ENCODE results near the gene TMEM163. TPM values are rescaled to one million over a fixed set of nuclear protein-coding genes. Genes with fewer than 3 reads are reported as not detected.
A peak's percentile ranks its signal among the peaks of the same experiment; 100 is the strongest.

Gene TMEM163
- total and polyA plus RNA-seq, 4 donors, result 5.8 to 46.9 (median 29.8) TPM

GRCh38 chr2:134718023-134718816 lies 580 bp downstream of the TMEM163 start:
- Histone ChIP-seq H3K9me3 (ENCODE audit: control insufficient read depth in 4 of 4, insufficient read depth in 3 of 4, low read length in 3 of 4) (peaks cover 0 to 3% (median 0%) of the 10 kb centered on the region in 4 donors), H3K27ac (ENCODE audit: low read depth in 1 of 2, low read length in 1 of 2) (peak overlapping the region; percentile 12 to 15), H3K9ac (ENCODE audit: insufficient read depth in 1 of 2, low read length in 2 of 2) (no peak overlapping the region), H3K36me3 (ENCODE audit: control insufficient read depth in 4 of 4, insufficient read depth in 4 of 4, low read length in 4 of 4) (no peaks in the 10 kb centered on the region), H3K4me3 (peak overlapping the region; percentile 58), H3K4me1 (ENCODE audit: control insufficient read depth in 5 of 5, insufficient read depth in 5 of 5, low read length in 5 of 5) (peaks cover 0 to 16% (median 0%) of the 10 kb centered on the region in 5 donors), H3K27me3 (ENCODE audit: control insufficient read depth in 3 of 3, insufficient read depth in 3 of 3, low read length in 2 of 3) (peaks cover 10 to 70% (median 42%) of the 10 kb centered on the region in 3 donors)
- no peak for TF ChIP-seq CTCF (IDR thresholded peaks at IDR 0.05; ENCODE audit: control extremely low read depth, extremely low read depth)
- DNase-seq (peak; percentile 12 to 31 (median 27)), ATAC-seq (ENCODE audit: insufficient read depth, low FRiP score) (peak; percentile 39)
- 0 to 1% methylated on average over 64 to 91 of the region's 91 CpGs for WGBS, 2 donors

GRCh38 chr2:134717286-134718022 lies 1.3 kb downstream of the TMEM163 start:
- H3K27me3 ChIP-seq (ENCODE audit: control insufficient read depth in 3 of 3, insufficient read depth in 3 of 3, low read length in 2 of 3), result peaks cover 10 to 66% (median 42%) of the 10 kb centered on the region in 3 donors
- H3K9ac ChIP-seq (ENCODE audit: insufficient read depth in 1 of 2, low read length in 2 of 2), result no peak overlapping the region
- peak overlapping the region in 1 of 2 donors; percentile 15 for H3K27ac ChIP-seq (ENCODE audit: low read depth in 1 of 2, low read length in 1 of 2)
- 22 to 33% methylated on average over 24 of the region's 24 CpGs for WGBS, 2 donors
- no peaks in the 10 kb centered on the region for H3K36me3 ChIP-seq (ENCODE audit: control insufficient read depth in 4 of 4, insufficient read depth in 4 of 4, low read length in 4 of 4)
- H3K9me3 ChIP-seq (ENCODE audit: control insufficient read depth in 4 of 4, insufficient read depth in 3 of 4, low read length in 3 of 4), result peaks cover 0 to 3% (median 0%) of the 10 kb centered on the region in 4 donors
- DNase-seq (peak in 1 of 3 donors; percentile 4), ATAC-seq (ENCODE audit: insufficient read depth, low FRiP score) (no peak)
- peaks cover 0 to 16% (median 0%) of the 10 kb centered on the region in 5 donors for H3K4me1 ChIP-seq (ENCODE audit: control insufficient read depth in 5 of 5, insufficient read depth in 5 of 5, low read length in 5 of 5)
- no peak for TF ChIP-seq CTCF (IDR thresholded peaks at IDR 0.05; ENCODE audit: control extremely low read depth, extremely low read depth)
- H3K4me3 ChIP-seq, result peak overlapping the region; percentile 58

DNA sequence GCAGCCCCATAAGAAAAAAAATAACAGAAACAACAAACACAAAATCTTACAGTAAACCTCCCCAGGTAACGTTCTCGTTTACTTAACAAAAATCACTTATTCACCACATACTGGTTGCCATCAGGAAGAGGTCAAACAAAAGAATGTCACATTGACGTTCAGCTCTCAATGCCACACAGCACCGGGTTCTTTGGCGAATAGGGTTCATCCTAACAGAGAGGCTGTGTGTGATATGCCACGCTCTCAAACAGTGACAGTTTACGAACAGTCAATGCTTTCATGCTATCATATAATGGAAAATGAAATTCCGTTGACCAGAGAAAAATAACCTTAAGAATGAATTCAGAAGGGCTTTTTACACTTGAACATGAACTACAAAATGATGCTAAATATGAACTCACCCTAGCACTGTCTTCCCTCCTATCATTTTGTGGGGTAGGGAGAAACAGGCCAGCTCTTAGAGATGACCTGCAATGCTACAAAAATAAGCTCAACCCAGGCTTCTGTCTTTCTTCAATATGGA lies 2.0 kb downstream of the TMEM163 start:
- no peak overlapping the region for H3K27ac ChIP-seq (ENCODE audit: low read depth in 1 of 2, low read length in 1 of 2)
- DNase-seq (no peak), ATAC-seq (ENCODE audit: insufficient read depth, low FRiP score) (no peak)
- peaks cover 10 to 68% (median 42%) of the 10 kb centered on the region in 3 donors for H3K27me3 ChIP-seq (ENCODE audit: control insufficient read depth in 3 of 3, insufficient read depth in 3 of 3, low read length in 2 of 3)
- peaks cover 0 to 3% (median 0%) of the 10 kb centered on the region in 4 donors for H3K9me3 ChIP-seq (ENCODE audit: control insufficient read depth in 4 of 4, insufficient read depth in 3 of 4, low read length in 3 of 4)
- peaks cover 0 to 16% (median 0%) of the 10 kb centered on the region in 5 donors for H3K4me1 ChIP-seq (ENCODE audit: control insufficient read depth in 5 of 5, insufficient read depth in 5 of 5, low read length in 5 of 5)
- H3K36me3 ChIP-seq (ENCODE audit: control insufficient read depth in 4 of 4, insufficient read depth in 4 of 4, low read length in 4 of 4), result no peaks in the 10 kb centered on the region
- H3K4me3 ChIP-seq, result no peak overlapping the region
- no peak for TF ChIP-seq CTCF (IDR thresholded peaks at IDR 0.05; ENCODE audit: control extremely low read depth, extremely low read depth)
- no peak overlapping the region for H3K9ac ChIP-seq (ENCODE audit: insufficient read depth in 1 of 2, low read length in 2 of 2)
- WGBS, 2 donors, result 65 to 71% methylated on average over 8 of the region's 8 CpGs
